Activated T-cell treated with anti-CD3 and anti-CD28 coated beads for 1 hour (primary cell): Measurements from ENCODE around the gene FOXJ3.

Source experiments
- DNase-seq: peaks from one replicate; pipeline ENCODE4 v3.0.0-alpha.2; 2020; ENCODE audit warnings: low read depth

FOXJ3 gene

DNA sequence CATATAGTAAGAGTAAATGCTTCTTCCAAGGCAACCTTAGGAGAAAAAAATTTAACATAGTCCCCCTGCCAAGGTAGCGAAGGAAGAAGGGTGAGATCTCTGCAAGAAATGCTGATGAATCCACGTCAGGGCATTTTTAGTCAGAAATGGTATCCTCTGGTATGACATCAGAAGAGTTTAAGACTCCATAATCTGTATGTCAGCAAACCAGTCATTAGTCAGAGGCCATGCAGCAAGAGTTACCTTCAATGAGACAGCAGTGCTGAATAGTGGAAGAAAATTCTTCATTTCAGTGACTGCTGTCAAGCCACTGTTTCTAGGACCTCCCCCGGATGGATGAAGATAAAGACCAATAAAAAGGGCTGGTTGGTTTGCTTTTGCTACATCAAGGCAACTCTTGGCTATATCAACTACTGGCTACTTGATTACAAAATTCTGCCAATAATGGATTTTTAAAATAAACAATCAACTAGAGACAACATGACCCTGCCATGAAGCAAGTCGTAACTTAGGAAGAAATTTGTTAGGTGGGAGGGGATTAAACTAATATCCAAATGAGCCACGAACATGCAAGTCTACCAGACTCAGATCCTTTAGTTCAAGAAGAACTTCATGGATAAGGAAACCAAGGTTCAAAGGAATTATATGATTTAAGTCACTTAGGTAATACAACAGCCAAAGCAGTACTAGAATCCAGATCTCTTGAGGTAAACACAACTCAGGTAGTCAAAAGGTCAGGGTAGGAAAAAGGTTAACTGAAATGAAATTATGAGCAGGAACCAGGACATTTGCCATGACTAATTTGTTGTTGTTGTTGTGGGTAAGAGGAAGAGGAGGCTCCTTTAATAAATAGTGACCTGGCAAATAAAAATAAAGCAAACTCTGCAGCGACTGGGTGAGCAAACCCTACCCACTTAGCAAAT, 144.8 kb downstream of the FOXJ3 start:
- DNase-seq: no peak

DNA sequence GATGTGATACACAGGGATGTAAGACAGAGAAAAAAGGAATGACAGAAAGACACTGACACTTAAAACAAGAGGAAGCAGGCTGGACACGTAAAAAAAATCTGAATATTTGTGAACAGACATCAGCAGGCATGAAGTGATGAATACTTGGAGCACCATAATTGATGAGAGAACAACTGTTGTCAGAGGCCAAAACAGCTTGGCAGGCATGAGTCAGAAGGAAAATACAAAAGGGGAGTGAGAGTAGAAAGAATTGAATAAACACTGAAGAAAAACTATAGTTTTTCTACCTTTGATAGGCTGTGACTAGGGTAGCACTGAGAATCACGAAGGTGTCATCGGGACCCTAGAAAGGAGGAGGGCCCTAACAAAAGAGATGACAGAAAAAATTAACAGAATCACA, 148.9 kb downstream of the FOXJ3 start:
- no peak for DNase-seq

DNA sequence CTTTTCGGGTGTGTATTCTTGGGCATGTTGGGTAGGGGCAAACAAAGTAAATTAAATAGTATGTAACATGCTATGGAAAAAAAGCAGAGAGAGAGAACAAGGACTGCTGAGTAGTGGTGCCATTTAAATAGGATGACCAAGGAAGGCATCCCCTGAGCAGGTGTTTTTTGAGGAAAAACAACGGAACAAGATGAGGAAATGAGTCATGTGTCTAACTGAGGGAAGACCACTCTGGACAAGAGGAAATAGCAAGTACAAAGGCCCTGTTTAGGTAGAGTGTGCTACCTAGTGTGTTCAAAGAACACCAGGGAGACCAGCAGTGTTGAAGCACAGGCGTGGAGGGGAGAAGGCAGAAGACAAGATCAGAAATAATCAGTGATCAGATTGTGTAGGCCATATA, 150.4 kb downstream of the FOXJ3 start:
- DNase-seq: no peak

DNA sequence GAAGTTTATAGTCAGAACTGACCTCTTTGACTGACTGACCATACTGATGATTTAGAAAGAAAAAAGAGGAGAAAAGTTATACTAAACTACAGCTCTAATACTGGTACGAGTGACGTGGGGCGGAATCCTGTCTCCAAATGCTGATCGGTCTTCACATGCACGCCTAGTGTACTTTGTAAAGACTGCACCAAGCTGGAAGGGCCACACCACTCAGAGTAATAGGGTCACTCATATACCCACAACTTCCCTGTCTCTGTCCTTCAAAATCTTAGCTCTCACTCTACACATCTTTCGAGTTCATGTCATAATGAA, 151.1 kb downstream of the FOXJ3 start:
- no peak for DNase-seq

DNA sequence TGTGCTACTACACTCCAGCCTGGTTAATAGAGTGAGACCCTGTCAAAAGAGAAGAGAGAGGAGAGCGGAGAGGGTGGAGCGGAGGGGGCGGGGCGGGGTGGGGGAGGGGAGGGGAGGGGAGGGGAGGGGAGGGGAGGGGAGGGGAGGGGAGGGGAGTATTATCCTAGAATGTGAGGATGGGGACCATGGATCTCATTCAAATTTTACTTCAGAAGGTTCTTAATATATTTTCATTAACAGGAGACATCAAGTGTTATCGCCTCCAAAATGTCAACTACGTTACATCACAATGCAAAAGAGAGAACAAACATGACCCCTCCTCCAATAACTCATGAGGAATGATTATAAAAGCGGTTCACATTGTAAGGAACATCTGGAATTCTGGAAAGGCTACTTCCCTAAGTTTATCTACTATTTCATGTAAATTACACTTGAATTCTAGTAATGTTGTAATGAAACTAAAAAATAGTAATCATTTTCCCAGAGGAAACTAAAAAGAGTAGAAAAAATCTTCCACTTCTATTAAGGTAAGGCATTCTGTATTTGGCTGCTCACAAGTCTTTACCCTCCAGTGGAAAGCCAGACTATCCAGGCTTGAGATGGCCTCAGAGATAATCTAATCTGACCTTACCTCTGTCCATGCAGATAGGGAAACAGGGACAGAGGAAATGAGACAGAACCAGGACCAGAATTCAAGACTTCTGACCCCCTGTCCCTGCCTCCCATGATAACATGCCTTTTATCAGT, 151.7 kb downstream of the FOXJ3 start:
- DNase-seq: no peak

DNA sequence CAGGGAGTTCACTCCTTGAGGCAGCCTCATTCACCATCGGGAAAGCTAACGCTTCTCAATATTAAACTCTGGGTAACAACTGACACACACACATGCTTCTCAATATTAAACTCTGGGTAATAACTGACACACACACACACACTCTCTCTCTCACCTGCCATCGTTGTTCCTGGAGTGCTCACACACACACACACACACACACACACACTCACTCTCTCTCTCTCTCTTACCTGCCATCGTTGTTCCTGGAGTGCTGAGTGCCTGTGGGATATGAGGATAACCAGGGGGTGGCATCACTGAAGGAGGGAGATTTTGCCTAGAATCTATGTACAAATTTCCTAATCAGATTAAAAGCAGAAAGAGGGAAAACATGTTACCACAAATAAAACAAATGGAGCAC, 153.3 kb downstream of the FOXJ3 start:
- DNase-seq: no peak

DNA sequence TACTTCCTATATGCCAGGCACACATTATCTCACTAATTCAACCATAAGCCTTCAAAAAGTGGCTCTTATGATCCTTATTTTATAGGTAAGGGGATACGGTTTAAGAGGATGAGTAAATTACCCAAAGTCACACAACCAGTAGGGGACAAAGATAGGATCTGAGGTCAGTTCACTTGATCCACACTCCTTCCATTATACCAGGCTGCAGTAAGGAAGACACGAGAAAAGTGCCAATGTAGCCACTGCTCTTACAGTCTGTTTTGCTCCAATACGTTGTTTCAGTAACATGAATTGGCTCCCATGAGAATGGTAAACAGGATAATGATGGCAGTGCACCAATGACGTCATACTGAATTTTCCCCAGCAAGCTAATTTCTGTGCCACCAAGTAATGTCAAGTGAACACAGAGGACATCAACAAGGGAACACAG, 155.1 kb downstream of the FOXJ3 start:
- DNase-seq: no peak

DNA sequence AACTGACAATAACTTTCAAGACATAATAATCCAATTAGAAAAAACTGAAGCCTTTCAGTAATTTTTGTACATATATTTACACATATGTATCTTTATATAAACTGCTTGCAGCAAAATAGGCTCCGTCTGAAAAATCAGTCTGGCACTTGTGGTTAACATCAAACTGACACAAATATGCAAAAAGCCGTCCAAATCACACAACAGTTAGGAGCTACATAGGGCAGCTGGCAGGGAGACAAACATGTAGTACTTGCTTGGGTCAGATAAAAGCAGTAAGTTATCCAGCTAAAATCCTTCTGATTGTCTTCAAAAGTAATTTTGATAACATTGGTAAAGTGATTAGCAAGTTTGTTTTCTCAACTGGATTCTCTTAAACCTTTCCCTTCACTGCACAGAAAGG, 155.8 kb downstream of the FOXJ3 start:
- DNase-seq: no peak

DNA sequence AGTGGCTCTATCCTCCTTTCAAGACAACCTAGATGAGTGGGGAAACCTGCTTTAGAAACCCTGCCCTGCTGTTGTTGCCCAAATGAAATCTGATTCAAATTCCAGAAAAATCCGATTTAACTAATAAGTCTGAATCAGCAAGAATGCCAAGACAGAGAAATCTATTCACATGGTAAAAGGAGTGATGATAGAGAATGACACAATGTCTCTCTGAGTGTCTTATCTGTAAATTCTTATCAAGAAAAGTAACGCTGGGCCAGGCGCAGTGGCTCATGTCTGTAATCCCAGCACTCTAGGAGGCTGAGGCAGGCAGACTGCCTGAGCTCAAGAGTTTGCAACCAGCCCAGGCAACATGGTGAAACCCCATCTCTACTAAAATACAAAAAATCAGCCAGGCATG, 156.8 kb downstream of the FOXJ3 start:
- no peak for DNase-seq

DNA sequence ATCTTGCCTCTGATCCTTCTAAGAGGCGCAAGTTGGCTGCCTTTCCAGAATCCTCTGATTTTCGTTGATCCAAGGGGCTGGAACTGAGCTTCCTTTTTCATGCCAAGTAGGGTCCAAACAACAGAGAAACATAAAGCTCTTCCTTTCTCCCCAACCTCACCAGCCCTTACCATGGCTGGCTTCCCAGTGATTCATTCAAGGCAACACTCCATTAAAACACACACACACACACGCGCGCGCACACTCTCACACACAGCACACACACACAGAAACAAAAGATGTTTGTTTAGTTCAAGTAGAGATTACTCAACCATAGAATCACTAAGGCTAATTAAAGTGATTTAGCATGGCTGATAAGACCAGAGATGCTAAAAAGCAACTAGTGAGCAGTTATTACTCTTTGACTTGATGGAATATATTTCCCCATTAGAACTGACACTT, 157.5 kb downstream of the FOXJ3 start:
- DNase-seq: no peak

DNA sequence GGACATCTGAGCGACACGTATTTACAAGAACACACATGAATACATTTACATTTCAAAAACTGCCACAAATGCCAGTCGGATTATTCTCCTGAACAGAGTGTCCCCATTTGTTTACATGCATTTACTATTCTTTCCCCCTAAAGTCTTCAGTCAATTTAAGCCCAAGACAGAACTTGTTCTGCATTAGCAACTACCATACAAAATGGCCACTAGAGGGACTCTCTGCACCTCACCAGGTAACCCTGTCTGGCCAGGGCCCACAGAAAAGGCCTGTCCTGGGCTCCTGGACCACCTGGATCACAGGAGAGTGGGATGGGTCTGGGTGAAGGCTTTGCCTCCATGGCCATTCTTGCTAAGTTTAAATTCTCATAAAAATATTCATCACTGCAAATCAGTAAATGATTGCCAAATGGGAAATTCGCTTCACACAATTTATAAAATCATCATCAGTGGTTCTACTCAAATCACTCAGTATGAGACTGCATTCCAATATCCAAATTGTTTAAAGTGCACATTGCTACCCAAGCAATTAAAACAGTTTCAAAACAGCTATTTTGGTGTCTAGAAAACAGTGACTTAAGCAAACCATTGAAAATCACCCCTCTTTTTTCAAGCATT, 158.0 kb downstream of the FOXJ3 start:
- no peak for DNase-seq

DNA sequence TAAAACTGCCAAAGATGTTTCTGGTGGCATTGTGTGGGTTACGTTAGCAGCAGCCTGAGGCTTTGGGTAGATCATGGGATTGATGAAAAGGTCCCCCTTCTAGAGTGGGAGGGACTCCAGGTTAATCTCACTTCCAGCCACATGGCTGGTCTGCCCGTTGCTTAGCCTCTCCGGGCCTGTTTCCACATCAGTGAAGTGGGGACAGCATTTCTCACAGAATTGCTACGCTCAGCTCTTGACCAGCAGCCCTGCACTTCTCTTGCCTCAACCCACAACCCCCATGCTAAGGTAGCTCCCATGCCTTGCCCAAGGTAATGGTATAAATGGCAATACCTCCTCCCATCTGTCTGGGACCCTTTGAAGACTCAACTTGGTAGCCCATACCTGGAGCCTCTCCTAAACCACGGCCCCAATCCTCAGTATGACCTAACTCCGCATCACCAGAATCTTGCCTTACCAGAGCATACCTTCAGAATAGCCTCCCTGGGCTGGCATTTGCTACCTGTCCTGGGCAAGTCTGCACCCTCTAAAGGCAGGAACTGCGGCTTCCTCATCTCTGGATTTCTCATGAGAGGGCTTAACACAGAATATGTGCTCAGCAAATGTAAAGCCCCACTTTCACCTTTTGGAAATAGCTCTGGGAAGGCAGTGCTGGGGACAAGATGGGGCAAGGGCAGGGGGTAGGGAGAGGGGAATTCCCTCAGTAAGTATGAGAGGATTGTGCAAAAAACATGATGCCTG, 159.6 kb downstream of the FOXJ3 start:
- DNase-seq: no peak

DNA sequence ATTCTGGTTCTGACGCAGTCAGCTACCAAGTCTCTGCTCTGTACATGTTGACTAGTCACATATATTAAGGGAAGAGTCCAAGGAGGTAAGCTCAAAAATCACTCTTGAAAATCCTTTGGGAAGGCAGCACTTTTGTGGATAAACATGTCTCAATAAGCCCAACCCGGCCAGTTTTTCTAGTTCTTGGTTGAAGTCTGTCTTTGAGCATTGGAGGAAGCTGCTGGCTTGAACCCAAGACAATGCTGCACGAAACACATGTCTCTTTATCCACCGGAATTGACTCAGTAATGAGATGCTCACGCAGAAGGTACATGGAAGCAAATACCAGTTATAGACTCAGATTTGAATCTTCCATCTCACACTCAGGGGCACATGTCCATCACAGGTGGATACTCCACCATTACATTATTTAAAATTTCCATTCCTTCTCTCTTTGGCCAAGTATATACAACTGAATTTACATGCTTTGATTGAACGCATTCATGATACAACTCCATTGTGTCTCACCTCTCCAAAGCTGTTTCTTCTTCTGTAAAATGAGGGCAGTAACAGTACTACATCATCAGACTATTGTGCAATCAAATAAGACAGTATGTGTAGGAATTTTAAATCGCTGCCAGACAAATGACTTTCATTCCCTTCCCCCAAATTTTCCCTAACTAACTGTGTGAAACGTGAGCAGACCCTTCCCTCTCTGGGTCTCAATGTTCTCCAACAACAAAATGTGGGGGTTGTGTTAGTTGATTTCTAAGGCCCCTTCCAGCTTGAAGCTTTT, 160.9 kb downstream of the FOXJ3 start:
- DNase-seq: no peak

DNA sequence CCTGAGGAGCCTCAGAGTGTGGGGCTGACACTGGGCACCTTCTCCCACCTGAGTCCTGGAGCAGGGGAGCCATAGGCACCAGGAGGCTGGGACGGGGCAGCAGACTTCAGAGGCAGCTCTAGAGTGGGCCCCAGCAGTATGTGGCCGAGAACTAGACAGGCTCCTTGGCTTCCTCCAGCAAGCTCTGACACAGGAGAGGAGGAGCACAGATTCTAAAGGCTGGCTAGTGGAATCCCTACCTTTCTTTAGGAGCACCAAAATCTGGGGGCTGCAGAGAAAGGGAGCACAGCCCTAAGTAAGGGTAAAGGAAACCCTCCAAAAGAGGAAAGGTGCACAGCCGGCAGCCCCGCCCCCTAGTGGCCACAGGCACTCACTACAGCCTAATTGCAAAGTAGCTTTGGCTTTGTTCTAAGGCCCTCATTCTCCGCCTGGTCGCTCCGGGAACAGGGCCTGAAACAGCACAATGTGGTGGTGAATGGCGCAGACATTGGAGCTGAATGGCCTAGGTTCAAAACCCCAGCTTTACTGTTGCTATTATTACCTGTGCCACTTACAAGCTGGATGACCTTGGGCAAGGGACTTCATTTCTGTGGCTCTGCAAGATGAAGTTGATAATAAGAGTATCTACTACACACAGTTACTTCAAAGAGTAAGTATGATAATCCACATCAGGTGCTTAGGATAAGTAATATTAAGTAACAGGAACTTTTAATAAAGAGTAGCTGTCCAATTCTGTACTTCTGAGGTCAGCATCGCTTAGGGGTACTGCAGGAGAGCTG, 161.7 kb downstream of the FOXJ3 start:
- DNase-seq: peak; percentile 62

DNA sequence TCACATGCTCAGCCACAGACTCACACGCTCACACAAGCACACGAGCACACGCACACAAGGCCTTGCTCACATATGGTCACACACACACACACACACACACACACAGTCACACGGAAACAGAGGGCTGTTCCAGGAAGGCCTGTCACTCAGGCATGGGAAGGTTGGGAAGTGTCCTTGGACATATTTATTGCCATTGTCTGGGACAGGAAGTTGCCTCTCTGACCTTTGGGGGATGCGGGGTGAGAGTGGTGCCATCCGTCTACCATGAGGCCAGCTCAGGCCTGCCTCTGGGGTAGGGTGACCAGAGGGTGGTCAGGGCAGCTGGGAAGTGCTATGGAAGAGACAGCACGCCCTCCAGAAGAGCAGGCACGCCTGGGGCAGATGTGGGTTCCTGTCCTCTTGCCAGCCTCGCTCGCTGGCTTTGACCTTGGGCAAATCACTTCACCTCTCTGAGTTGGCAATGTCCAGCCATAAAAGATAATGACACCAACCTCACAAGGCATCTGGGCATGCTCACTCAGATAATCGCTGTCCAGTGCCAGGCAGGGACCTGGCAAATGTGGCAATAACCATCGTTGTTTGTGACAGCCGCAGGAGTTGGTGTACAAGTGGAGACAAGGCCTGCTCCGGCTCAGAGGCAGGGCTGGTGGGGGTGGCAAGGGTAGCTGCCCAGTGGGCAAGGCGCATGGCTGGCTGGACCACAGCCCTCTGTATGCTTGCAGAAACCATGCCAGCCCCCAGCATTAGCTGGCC, 162.5 kb downstream of the FOXJ3 start:
- no peak for DNase-seq

DNA sequence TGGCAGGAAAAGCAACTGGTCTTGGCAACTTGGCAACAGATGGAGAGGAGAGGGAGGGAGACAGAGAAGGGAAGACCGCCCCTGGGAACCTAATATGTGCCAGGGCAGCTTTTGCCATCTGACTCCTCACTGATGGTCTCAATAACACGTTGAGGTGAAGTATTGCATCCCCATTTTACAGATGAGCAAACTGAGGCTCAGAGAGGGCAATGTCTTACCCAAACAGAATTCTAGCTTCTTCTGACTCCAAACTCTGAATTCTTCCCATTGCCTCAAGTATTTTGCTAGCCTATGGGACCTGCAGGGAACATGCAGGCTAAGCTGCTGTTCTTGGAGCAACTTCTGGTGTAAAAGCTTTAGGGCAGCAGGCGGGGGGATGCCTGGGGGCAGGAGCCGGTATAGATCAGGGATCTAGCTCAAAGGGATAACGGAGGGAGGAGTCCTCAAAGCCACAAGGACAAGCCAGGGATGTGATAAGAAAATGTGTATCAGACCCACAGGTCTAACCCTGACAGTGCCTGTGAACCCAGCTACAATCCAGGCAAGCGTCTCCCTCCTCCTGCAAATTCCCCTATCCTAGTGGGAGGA, 163.3 kb downstream of the FOXJ3 start:
- DNase-seq: no peak

DNA sequence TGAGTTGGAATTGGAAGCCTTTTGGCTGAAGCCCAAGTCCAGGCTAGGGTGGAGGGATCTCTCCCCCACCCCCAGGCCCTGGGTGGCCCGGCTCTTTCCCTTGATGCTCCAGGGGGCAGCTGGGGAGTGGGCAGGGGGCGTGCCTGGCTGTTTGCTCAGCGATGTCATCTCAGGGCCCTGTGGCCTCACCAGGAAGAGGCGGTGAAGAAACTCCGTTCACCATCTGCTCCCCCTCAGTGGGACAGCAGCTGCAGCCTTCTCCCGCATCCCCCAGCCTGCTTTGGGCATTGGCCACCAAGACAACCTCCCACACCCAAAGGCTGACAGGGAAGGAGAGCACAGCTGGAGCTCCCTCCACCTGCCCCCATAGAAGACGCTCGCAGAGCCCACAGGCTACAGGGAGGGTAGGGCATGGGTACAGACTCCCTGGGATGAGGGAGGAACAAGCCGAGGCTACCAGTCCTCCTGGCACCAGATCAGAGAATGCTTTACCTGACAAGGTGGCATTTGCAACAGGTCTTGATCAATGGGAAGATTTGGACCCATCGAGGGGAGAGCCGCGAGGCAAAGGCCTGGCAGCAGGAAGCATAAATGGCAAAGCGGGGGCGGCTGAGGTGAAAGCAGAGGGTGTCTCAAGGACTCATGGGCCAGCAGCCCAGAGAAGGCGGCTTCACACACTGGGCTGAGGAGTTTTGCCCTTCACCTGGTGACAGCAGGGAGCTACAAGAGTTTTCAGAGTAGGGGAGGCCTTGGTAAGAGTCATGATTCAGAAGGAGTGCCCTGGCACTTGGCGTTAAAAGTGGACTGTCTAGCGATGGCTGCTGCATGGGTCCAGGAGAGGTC, 164.0 kb downstream of the FOXJ3 start:
- no peak for DNase-seq

DNA sequence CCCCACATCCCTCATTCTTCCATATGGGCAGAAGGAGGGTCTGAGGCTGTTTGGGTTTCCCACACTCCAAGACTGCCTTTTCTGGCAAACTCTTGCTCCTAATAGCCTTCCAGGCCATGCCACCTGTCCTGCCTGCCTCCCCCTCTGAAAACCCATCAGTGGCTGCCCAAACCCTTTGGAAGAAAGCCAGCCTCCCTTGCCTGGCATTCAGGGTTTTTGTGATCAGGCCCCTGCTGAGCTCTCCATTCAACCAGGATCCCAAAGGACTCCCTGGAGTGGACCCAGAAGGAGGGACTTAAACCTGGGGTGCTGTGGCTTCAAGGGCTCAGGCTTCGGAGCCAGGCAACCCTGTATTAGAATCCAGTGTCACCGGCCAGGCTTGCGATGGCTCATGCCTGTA, 166.3 kb downstream of the FOXJ3 start:
- DNase-seq: no peak

DNA sequence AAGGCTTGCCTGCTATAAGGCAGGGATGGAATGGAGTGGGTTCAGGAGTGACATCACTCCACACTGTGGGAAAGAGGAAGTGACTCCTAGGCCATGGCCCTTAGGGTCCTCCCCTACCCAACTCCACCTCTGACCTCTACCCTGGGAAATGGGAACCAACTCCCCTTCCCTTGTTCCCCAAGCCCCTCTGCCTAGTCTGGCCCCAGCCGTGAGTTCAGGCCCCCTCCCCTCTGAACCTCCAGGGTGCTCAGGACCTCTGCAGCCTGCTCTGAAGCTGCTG, 166.7 kb downstream of the FOXJ3 start:
- no peak for DNase-seq
